Measurements from ENCODE around the gene CCDC85A.

DNA sequence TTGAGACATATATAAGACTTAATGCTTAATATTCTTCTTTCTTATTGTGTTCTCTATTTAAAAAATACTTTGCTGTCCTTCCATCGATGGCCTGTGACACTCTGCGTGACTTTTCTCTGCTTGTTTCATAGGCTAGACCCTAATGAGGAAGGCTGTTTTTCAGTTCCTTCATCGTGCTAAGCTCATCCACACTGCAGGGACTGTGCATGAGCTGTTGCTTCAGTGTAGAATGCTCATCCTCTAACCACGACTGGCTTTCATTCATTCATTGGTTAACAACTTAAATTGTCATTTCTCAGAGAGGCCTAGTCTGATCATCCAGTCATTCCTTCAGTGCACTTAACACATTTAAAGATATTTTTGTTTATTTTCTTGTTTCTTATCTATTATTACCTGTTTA, 134.4 kb downstream of the CCDC85A start:
- TF ChIP-seq, protein P1, sequence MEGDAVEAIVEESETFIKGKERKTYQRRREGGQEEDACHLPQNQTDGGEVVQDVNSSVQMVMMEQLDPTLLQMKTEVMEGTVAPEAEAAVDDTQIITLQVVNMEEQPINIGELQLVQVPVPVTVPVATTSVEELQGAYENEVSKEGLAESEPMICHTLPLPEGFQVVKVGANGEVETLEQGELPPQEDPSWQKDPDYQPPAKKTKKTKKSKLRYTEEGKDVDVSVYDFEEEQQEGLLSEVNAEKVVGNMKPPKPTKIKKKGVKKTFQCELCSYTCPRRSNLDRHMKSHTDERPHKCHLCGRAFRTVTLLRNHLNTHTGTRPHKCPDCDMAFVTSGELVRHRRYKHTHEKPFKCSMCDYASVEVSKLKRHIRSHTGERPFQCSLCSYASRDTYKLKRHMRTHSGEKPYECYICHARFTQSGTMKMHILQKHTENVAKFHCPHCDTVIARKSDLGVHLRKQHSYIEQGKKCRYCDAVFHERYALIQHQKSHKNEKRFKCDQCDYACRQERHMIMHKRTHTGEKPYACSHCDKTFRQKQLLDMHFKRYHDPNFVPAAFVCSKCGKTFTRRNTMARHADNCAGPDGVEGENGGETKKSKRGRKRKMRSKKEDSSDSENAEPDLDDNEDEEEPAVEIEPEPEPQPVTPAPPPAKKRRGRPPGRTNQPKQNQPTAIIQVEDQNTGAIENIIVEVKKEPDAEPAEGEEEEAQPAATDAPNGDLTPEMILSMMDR (conservative IDR thresholded peaks at IDR 0.05; ENCODE audit: low read depth, low read length) = no peak
- no peak for TF ChIP-seq EZH2phosphoT487 (IDR thresholded peaks at IDR 0.05; ENCODE audit: borderline replicate concordance, low read length)
